Glomerular visceral epithelial cell (primary cell): ENCODE measurements around the gene CAMK2D.

Experiments
- DNase-seq: peaks from one replicate; pipeline ENCODE4 v3.0.0-alpha.2; 2016; ENCODE audit errors: extremely low spot score

The CAMK2D gene

DNA sequence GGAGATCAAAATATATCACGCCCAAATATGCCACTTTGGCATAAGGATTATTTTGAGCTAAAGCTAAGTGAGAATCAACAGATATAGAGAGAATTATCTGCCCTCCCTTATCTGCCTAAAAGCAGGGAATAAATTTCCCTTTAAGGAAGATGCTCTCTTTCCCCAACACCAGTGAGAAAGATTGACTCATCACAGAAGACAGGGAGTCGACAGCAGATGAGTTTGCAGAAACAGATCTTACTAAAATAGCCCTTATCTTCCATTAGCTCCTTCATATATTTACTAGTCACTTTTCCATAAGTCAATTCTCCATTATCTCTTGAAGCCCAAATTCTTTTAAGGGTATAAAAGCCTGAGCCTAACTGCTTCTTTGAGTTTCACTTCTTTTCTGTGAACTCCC lies 156.6 kb downstream of the CAMK2D start:
- no peak for DNase-seq

DNA sequence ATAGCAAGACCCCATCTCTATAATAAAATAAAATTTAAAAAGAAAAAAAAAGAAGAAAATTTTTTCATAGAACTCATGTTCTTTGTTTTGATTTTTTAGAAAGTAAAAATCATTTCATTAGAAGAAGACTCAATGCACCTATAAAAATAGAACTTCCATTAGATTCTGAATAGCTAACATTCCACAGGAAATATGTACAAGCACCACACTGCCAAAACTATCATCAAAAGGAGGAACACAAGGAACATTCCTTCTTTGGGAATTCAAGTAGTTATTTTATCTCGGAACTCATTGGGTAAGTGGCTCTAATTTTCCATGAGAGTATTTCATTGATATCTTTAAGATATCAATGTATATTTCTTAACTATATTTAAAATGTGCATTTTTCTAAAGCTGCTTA lies 157.6 kb downstream of the CAMK2D start:
- DNase-seq, result no peak

DNA sequence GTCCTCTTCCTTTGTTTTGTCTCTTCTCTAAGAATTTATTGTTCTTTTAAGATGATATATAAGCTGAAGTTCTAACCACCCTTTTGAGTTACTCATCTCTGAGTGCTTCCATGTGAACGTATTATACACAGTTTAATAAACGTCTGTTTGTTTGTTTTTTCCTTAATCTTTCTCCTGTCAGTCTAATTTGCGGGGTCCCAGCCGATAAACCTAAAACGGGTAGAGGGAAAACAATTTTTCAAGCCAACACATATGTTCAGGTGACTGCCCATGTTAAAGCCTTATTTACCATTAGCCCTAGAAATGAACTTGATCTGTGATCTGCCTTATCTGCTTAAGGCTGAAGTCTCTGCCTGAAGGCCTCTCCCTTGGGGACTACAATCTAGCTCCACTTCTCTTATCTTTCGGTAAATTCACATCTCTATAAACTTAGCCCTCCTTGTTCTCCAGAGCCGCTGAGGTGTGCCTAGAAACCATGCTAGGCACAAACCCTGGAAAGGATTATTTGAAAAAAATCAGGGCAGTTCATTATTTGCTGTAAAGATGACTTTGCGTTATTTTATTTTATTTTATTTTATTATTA lies 158.8 kb downstream of the CAMK2D start:
- DNase-seq, result no peak

DNA sequence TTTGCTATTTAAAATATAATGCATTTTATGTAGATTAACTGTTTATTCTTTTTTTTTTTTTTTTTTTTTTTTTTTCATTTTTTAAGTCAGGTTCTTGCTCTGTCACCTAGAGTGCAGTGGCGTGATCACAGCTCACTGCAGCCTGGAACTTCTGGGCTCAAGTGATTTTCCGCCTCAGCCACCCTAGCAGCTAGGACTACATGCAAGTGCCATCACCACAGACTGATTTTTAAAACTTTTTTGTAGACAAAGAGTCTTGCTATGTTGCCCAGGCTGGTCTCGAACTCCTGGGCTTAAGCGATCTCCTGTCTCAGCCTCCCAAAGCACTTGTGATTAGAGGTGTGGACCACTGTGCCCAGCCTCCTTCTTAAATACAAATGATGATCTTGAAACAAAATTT lies 159.9 kb downstream of the CAMK2D start:
- DNase-seq, result no peak

DNA sequence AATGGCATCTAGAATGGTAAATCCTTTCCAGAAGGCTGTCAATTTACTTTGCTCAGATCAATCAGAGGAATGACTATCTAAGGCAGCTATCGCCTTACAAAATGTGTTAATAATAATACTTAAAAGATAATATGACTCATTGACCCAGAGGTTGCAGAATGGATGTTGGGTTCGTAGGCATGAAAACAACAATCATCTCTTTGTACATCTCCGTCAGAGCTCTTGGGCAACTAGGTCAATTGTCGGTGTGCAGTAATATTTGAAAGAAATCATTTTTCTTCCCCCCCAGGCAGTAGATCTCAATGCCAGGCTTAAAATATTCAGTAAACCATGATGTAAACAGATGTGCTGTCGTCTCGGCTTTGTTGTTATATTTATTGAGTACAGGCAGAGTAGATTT lies 165.1 kb downstream of the CAMK2D start:
- no peak for DNase-seq

DNA sequence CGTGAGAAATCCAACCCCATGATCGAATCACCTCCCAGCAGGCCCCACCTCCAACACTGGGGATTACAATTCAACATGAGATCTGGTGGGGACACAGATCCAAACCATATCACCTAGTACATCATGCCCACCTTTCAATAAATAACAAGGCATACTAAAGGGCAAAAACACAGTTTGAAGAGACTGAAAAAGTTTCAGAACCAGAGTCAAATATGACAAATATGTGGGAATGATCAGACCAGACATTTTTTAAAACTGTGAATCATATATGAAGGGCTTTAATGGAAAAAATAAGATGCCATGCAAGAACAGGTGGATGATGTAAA lies 167.3 kb downstream of the CAMK2D start:
- DNase-seq, result no peak

DNA sequence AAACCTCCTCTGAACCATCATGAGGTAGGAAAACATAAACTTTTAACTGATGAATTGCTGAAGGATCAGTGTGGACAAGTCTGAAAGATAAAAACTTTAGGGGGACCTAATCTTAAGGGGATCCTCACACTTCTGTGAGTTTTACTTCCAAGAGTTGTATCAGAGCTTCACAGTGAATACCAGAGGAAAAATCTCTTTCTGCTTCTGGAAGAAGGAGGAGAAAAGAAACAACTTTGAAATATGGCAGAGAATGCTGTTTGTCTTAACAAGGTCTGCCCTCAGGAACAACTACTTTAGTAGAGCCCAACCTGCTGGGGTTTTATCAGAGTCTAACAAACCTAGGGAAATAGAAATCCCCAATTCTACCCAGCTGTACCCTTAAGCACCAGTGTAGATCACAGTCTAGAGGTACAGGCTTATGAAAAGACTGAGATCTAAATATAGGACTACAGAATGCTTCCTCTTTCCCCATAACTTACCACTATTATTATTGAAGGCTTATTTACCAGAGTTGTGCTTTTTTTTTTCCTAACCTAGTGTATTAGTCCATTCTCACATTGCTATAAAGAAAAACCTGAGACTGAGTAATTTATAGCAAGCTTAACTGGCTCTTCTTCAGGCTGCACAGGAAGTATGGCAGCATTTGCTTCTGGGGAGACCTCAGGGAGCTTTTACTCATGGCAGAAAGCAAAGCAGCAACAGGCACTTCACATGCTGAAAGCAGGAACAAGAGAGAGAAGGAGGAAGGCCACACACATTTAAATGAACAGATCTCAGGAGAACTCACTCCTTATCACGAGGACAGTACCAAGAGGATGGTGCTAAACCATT lies 167.9 kb downstream of the CAMK2D start:
- DNase-seq, result no peak

DNA sequence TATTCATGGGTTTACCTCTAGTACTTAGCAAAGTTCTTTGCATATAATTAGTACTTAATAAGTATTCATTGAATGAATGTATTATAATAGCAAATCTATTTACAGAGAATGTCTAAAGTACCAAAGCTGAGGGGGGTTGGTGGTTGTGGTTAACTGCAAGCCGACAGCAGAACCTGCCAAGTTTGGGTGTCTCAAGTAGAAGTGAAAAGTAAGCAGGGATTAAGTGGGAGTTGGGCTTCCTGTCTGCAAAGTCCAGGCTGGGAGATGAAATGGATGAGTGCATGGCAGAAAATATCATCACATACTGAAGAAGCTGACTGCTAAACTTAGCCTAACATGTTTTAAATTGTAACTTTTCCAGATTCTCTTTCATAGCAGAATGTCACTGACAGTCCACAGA lies 169.6 kb downstream of the CAMK2D start:
- peak; percentile 44 for DNase-seq

DNA sequence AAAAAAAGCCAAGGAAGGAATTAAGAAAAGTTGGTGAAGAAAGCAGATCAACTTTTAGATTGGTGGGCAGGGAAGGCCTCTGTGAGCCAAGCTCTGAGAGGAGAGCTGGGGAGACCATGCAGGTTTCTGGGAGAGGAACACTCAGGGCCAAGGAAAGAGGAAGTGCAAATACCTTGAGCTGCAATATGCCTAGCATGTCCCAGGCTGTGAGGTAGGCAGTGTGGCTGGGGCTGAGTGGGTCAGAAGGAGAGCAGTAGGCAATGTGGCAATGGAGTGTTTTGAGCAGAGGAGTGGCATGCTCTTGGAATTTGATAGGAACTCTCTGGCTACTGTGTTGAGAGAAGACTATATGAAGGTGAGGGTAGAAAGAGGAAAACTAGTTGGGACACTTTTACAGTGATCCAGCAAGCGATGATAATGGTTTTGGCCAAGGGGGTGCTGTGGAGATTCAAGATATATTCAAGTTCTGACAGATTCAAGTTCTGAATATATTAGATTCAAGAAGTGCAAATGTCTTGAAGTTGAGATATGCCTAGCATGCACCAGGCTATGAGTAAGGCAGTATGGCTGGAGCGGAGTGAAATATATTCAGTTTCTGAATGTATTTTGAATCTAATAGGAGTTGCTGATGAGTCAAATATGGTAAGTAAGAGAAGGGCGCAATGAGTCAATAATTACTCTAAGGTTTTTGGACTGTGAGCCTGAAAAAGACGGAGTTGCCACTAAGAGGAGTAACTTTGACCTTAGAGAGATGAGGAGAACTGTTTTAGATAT lies 172.5 kb downstream of the CAMK2D start:
- no peak for DNase-seq

DNA sequence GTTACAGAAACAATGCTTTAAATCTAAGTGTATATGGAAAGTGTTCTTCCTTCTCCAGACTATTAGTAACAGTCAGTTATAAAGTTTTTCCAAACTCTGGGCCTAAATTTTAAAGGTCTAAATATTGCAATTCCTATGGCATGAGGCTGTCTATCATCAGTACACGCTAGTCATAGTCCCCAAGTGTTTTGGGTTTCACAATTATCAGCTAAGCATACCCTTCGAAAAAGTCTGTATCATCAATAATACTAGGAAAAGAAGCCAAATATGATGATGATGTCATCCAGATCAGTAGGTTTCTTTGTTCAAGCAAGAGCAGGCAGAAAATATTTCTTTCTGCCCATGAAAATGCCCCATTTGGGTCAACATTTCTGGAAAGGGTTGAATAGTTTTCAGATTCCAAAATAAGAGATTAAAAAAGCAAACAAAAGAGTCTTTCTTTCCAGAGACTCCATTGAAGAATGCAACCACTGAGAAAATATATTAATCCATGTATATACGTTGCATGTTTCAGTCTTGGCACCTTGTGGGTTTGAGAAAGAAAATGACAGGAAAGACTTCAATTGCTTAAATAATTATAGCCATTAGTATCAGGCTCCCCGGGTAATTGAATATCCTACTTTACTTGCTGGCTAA lies 173.8 kb downstream of the CAMK2D start:
- DNase-seq, result no peak

DNA sequence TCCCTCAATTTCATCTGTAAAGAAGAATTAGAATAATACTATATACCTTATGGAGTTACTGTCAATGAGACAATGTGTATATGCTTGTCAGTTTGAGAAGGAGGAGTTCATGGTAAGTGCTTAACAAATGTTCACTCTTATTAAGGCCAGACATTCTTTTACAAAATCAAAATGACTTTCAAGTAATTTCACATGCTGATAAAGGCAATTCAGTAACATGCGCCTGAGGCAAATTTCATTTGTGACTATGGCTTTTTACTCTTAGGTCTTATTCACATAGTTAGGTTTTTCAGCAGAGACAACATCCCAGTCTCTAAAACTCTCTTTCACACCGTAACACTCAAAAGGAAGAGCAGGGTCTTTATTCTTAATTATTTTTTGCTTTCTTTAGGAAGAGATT lies 174.4 kb downstream of the CAMK2D start:
- DNase-seq, result no peak

DNA sequence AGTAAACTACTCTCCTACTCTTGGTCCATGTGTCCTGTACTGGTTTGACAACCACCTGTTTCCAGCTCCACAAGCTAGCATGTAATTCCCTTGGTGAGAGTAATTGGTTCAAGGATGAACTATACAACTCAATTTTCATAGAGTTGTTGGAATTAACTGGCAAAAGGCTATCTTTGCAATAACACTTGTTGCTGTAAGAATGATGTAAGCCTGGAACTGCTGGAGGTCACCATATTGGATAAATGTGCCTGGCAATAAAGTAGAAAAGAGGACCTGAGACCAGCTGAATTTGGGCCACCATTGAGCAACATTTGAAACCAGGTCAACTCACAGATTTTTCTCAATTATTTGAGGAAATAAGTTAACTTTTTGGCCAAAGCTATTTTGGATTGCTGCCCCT lies 175.5 kb downstream of the CAMK2D start:
- DNase-seq, result no peak

DNA sequence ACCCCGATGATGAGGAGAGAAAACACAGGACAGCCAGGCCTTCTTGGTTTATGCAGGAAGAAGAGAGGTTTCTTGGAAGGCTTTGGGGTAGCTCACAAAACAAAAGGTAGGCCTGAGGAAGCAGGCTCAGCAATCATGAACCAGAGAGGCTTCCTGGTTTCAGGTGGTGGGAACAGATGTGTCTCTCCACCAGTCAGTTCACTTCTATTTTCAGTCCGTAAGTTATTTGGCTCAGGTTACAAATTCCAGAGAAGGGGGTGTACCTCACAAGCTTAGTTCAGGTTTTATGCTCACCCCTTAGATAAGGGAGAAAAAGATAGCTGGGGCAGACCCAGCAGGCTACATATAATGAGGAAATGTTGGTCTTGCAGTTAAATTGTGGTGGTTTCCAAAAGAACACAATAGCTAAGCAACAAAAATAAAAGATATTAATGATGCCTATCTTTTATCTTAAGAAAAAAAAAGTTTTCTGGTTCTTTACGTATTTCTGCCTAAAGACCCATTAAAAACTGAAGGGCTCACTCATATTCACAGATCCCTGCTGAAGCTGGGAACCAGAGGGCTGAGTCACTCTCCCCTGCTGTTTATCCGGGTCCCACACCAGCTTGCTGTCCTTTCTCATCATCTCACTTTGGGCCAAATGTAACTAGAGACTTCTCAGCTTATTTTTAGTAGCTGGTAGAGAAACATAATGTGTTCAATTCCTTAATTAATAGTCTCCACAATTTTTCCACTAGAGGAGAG lies 177.0 kb downstream of the CAMK2D start:
- DNase-seq, result peak; percentile 35

DNA sequence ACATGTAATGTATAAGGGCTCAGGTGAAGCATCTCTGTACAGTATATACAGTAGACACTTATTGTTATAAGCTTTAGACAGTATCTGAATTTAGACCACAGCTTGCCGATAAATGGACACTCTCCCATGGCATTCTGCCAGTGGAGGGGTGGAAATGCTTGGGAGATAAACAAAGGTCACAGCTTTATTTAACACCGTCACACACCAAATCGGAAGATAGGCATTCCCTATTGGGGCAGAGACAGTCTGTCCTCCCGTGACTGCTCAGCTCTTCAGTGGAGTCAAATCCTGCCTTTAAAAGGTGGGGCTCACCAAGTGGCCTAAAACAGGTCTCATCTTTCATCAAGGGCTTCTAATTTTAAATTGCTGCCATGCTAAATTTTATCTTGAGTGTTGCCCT lies 178.8 kb downstream of the CAMK2D start:
- no peak for DNase-seq

DNA sequence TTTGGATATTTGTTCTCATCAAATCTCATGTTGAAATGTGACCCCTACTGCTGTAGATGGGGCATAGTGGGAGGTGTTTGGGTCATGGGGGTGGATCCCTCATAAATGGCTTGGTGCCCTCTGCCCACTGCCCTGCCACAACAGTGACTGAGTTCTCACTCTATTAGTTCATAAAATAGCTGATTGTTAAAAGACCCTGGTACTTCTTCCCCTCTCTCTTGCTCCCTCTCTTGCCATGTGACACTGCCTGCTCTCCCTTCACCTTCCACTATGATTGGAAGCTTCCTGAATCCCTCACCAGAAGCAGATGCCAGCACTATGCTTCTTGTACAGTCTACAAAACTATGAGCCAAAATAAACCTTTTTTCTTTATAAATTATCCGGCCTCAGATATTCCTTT lies 182.2 kb downstream of the CAMK2D start:
- DNase-seq, result no peak

DNA sequence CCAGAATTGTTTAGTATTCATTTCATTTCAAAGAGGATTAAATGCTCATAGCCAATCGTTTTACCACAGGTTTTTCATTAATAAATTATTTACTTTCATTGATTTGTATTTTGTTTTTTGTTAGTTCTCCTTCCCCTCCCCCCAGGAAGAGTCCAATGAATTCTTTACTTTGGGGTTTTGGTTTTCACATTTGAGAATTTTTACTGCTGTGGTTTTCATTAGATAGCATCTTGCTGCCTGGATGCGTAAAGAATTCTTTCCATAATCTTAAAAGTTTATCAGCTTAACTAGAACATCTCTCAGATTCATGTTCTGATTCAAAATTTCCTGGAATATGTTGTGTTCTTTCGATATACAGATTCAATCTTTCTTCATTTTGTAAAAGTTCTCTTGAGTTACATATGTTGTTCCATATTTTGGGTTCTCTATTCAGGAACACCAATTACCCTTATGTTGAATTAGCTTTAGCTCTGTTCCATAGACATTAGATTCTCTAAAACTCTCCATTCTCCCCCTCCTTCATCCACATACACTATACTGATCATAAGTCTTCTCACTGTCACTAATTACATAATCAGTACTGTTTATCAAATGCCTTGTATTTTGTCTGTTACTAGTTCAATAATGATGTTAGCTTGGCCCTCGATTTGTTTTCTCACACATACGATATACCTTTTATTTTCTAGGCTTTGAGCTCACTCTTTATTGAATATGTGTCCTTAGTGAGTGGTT lies 184.4 kb downstream of the CAMK2D start:
- DNase-seq, result no peak

DNA sequence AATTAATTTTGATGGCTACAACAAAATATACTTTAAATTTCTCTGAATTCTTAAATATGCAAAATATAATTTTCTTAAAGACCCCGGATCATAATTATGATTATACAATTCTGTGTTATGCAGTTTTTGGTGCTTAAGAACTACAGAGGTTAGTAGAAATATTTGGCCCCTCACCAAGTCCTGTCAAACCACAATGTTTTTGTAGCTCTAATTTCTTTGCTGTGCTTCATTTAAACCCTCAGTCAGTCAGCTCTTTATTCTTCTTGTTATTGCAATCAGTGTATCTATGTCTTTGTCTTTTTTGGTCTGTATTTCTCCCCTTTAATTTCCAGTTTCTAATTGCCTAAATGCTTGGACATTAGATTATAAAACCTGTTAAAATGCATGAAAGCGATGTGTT lies 186.1 kb downstream of the CAMK2D start:
- DNase-seq, result peak; percentile 43

DNA sequence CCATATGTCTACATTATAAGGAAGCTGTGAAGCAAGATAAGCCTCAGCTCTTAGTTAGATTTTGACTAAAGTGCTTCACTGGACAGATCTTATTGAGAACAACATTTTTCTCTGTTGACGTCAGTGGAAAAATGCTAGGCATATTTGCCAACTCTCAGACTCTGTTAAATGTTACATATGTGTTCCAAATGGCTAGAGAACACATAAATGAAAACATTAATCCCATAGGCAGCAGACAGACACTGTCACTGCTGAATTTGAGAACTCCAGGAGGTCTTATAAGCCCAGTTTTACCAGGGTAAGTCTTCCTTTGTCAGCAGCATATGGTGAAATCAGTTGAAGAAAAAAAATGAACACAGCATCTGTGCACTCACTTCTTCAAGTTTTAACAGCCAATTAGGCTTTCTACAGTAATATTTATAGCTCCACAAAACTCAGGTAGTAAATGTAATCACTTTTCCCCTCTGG lies 186.9 kb downstream of the CAMK2D start:
- peak; percentile 66 for DNase-seq

DNA sequence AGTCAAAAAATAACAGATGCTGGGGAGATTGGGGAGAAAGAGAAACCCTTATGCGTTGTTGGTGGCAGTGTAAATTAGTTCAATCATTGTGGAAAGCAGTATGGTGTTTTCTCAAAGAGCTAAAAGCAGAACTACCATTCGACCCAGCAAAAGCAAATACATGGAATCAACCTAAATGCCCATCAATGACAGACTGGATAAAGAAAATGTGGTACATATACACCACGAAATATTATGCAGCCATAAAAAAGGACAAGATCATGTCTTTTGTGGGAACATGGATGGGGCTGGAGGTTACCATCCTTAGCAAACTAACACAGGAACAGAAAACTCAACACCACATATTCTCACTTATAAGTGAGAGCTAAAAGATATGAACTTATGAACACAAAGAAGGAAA lies 188.9 kb downstream of the CAMK2D start:
- no peak for DNase-seq

DNA sequence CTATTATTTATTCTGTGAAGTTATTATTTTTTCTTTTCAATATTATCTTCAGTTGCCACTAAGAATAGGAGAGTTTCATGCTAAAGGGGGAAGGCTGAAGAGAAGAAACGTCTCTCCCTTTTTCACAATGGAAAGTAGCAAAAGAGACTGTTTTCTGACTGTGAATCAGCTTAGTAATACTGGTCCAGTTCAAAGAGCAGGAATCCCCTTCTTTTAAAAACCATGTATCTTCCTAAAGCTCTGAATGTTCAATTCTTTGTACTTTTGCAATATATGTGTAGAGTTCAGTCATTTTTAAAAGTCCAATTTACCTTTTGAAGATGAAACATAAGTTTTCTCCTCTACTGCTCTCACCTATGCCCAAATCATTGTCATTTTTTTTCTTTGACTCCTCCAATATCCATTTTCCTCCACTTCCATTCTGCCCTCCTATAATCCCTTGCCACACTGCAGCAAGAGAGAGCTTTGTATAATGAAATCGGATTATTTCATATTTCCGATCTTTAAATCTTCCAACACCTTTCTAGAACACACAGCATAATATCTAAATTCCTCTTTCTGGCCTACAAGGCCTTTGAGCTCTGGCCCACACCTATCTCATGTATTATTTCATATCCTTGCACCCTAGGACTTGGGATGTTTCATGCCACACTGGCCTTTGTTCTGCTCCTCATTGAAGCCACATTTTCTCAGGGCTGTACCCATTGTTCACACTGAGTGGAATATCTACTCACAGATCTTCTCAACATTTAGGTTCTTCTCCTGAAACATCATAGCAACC lies 195.3 kb downstream of the CAMK2D start:
- DNase-seq, result no peak
